Liver (tissue), 3 donors: ENCODE measurements around the gene CHN2.

Experiments used
- CTCF ChIP-seq: fragments of 150-350 bp; IDR thresholded peaks from 2 replicates; pipeline ENCODE4 v1.5.1; 2017; ENCODE audit warnings: improper control_type of control experiment, low read depth, low read length; ENCODE audit not compliant: missing input control
- EGR1 ChIP-seq, 2 donors: IDR thresholded peaks; 2 replicates each; pipeline ENCODE4 v1.6.1; 2016 to 2018; ENCODE audit warnings: antibody characterized with exemption in 2 of 2, low read depth in 2 of 2
- RAD21 ChIP-seq, 2 donors: IDR thresholded peaks; 2 replicates each; pipeline ENCODE4 v1.6.1; 2016; ENCODE audit warnings: antibody characterized with exemption in 2 of 2, mild to moderate bottlenecking in 2 of 2
- RXRA ChIP-seq, 2 donors: IDR thresholded peaks; 2 replicates each; pipeline ENCODE4 v1.6.1; 2017 to 2018; ENCODE audit warnings: antibody characterized with exemption in 2 of 2, mild to moderate bottlenecking in 1 of 2
- TAF1 ChIP-seq: conservative IDR thresholded peaks from 2 replicates; pipeline ENCODE4 v1.6.1; 2016; ENCODE audit warnings: antibody characterized with exemption, mild to moderate bottlenecking
- YY1 ChIP-seq: IDR thresholded peaks from 2 replicates; pipeline ENCODE4 v1.6.1; 2016; ENCODE audit warnings: antibody characterized with exemption, mild to moderate bottlenecking
- donor health status: healthy.
- donor health status: healthy.

GRCh38 chr7:29314148-29314547, 119.6 kb downstream of the CHN2 start:
- TF ChIP-seq CTCF (no peak), RXRA (IDR thresholded peaks at IDR 0.05) (no peak), RAD21 (IDR thresholded peaks at IDR 0.05) (no peak), EGR1 (IDR thresholded peaks at IDR 0.05; ENCODE audit: low read depth in 2 of 2) (no peak), YY1 (no peak), TAF1 (no peak)
